Adipose tissue (tissue), 3 donors: ENCODE data around the gene GPRC5B. TPM values are rescaled to one million over a fixed set of nuclear protein-coding genes. Genes with fewer than 3 reads are reported as not detected.

Experiments used
- H3K27ac ChIP-seq: one replicate; pipeline ENCODE4 v1.5.1; 2013; ENCODE audit warnings: low read depth, low read length
- WGBS, 3 donors: extraction: QIAGEN DNeasy Blood & Tissue Kit; methylation state at CpG; one replicate each; pipeline ENCODE4 v1.1.7; 2013; 5-methylcytosine and 5-hydroxymethylcytosine counted together
- polyA plus RNA-seq, 3 donors: library from polyadenylated mRNA; stranded (reverse); fragments of 200-250 nt; gene quantifications; one replicate each; pipeline ENCODE4 v1.2.3, GENCODE V29; 2013
- donor health status: healthy with polysubstance abuse.
- donor health status: Bipolar disorder and iron deficiency.
- donor health status: healthy.

The GPRC5B gene
- polyA plus RNA-seq, 3 donors: 17.8 to 29.5 (median 21.0) TPM

GRCh38 chr16:19833581-19833980 lies 51.1 kb downstream of the GPRC5B start:
- H3K27ac ChIP-seq: no peak overlapping the region
- WGBS, 3 donors: 95 to 98% (median 95%) methylated on average over 5 of the region's 5 CpGs

- H3K27ac ChIP-seq: no peak overlapping the region
- 61 to 78% (median 72%) methylated on average over 3 of the region's 3 CpGs for WGBS, 3 donors
Observed at GRCh38 chr16:19833176-19833575, 51.5 kb downstream of the GPRC5B start.

- WGBS, 3 donors: 75 to 94% (median 76%) methylated on average over 6 of the region's 6 CpGs
- H3K27ac ChIP-seq: no peak overlapping the region
Observed at GRCh38 chr16:19831678-19832077, 53.0 kb downstream of the GPRC5B start.

- WGBS, 3 donors: 53 to 89% (median 63%) methylated on average over 5 of the region's 5 CpGs
- H3K27ac ChIP-seq: no peak overlapping the region
Observed at GRCh38 chr16:19830902-19831560, 53.6 kb downstream of the GPRC5B start.

GRCh38 chr16:19829844-19830692 lies 54.6 kb downstream of the GPRC5B start:
- no peak overlapping the region for H3K27ac ChIP-seq
- 50 to 89% (median 79%) methylated on average over 9 of the region's 9 CpGs for WGBS, 3 donors

GRCh38 chr16:19824216-19824615 lies 60.4 kb downstream of the GPRC5B start:
- H3K27ac ChIP-seq: no peak overlapping the region
- WGBS, 3 donors: 93 to 98% (median 96%) methylated on average over 5 of the region's 5 CpGs

GRCh38 chr16:19823322-19823721 lies 61.3 kb downstream of the GPRC5B start:
- WGBS, 3 donors: 87 to 95% (median 92%) methylated on average over 6 of the region's 6 CpGs

GRCh38 chr16:19822533-19822932 lies 62.1 kb downstream of the GPRC5B start:
- H3K27ac ChIP-seq: no peak overlapping the region
- WGBS, 3 donors: 81 to 93% (median 82%) methylated on average over 2 of the region's 2 CpGs

More at GRCh38 chr16:19823322-19823721, 61.3 kb downstream of the GPRC5B start:
- no peak overlapping the region for H3K27ac ChIP-seq

GRCh38 chr16:19817875-19818274 lies 66.8 kb downstream of the GPRC5B start:
- 84 to 92% (median 88%) methylated on average over 7 of the region's 7 CpGs for WGBS, 3 donors
- H3K27ac ChIP-seq: no peak overlapping the region

- H3K27ac ChIP-seq: no peak overlapping the region
- WGBS, 3 donors: 39 to 90% (median 79%) methylated on average over 3 of the region's 3 CpGs
Observed at GRCh38 chr16:19817122-19817521, 67.5 kb downstream of the GPRC5B start.

- H3K27ac ChIP-seq: no peak overlapping the region
- 71 to 77% (median 75%) methylated on average over 2 of the region's 2 CpGs for WGBS, 3 donors
Observed at GRCh38 chr16:19815418-19815817, 69.2 kb downstream of the GPRC5B start.

- no peak overlapping the region for H3K27ac ChIP-seq
Observed at GRCh38 chr16:19812986-19813385, 71.7 kb downstream of the GPRC5B start.

- no peak overlapping the region for H3K27ac ChIP-seq
- WGBS, 3 donors: 58 to 67% (median 64%) methylated on average over 13 of the region's 13 CpGs
Observed at GRCh38 chr16:19810817-19811731, 73.6 kb downstream of the GPRC5B start.

- no peak overlapping the region for H3K27ac ChIP-seq
Observed at GRCh38 chr16:19809693-19810092, 75.0 kb downstream of the GPRC5B start.

GRCh38 chr16:19809121-19809635 lies 75.5 kb downstream of the GPRC5B start:
- 48 to 75% (median 59%) methylated on average over 4 of the region's 4 CpGs for WGBS, 3 donors
- H3K27ac ChIP-seq: no peak overlapping the region

More at GRCh38 chr16:19809693-19810092, 75.0 kb downstream of the GPRC5B start:
- 88 to 92% (median 91%) methylated on average over 9 of the region's 9 CpGs for WGBS, 3 donors

GRCh38 chr16:19808061-19808641 lies 76.5 kb downstream of the GPRC5B start:
- no peak overlapping the region for H3K27ac ChIP-seq

More at GRCh38 chr16:19808061-19808641, 76.5 kb downstream of the GPRC5B start:
- 16 to 76% (median 71%) methylated on average over 5 of the region's 5 CpGs for WGBS, 3 donors
